Stomach (tissue), 4 donors: ENCODE results near the gene PCLO.

ENCODE experiments used
- CTCF ChIP-seq, 7 experiments: fragments of 450-650 bp in 4 of 7; fragments of 200-600 bp in 3 of 7; sonication (generic) in 3 of 7; IDR thresholded peaks; one replicate each; pipeline ENCODE4 v1.5.1; 2016 to 2019; ENCODE audit warnings: antibody characterized with exemption in 7 of 7, control low read depth in 2 of 7, mild to moderate bottlenecking in 1 of 7
- EP300 ChIP-seq: sonication (generic); formaldehyde crosslinking; IDR thresholded peaks from one replicate; pipeline ENCODE4 v1.6.1; 2017; ENCODE audit warnings: antibody characterized with exemption
- POLR2A ChIP-seq, 4 donors: fragments of 450-650 bp; IDR thresholded peaks; one replicate each; pipeline ENCODE4 v1.6.1; 2016; ENCODE audit warnings: antibody characterized with exemption in 4 of 4, control low read depth in 2 of 4, mild to moderate bottlenecking in 1 of 4, moderate library complexity in 1 of 4

DNA sequence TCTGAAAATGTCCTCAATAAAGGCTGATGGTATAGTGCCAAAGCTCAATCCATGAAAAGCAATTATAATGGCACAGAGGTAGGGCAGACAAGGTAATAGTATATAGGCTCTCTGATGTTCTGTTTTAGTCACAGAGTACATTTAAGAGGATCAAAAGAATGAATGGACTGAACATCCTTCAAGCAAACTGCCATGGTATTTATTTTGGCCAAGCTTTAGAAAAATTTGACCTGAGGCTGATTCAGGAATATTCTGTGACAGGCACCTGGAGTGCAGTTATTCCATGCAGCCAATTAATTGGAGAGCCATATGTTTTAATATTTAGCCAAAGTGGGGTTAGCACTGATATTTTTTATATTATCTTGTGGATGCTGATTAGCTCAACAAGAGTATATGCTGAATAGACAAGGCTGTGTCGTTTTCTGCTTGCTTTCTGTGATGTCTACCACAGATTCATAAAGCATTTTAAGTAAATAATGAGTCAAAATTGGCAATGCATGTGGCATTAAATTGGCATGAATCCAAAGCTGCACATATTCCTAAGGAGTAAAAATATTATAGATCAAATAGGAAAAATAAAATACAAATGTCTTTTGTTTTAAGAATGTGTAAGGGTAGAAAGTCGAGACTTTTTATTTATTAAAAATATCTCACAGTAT, 177.4 kb downstream of the PCLO start:
- TF ChIP-seq CTCF (IDR thresholded peaks at IDR 0.05): no peak
- TF ChIP-seq EP300: no peak
- no peak for TF ChIP-seq POLR2A (IDR thresholded peaks at IDR 0.05)
